ENCODE measurements around the gene ZBTB49.

DNA sequence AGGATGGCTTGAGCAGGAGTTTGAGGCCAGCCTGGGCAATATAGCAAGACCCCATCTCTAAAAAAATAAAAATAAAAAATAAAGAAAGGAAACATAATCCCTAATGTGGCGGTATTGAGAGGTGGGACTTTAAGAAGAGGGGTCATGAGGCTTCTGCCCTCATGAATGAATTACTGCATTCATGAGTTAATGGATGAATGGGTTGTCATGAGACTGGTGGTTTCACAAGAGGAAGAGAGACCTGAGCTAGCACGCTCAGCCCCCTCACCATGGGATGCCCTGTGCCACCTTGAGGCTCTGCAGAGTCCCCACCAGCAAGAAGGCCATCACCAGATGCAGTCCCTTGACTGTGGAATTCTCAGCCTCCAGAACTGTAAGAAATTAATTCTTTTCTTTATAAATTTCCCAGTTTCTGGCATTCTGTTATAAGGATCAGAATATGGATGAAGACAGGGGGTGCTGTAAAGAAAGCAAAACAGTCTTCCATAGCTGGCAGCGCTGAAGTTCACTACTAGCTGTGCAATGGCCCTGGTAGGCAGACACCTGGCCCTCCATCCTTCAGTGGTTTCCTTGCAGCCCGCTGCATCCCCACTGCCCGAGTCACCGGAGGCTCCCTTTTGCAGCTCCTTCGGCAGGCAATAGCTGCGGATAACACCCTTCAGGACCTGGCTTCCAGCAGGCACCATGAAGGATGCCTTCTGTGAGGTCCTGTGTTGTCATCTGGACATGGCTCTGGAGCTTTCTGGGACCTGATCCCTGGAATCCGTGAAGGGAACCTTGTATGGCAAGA lies 52.0 kb downstream of the ZBTB49 start:
- TF ChIP-seq, protein P1, sequence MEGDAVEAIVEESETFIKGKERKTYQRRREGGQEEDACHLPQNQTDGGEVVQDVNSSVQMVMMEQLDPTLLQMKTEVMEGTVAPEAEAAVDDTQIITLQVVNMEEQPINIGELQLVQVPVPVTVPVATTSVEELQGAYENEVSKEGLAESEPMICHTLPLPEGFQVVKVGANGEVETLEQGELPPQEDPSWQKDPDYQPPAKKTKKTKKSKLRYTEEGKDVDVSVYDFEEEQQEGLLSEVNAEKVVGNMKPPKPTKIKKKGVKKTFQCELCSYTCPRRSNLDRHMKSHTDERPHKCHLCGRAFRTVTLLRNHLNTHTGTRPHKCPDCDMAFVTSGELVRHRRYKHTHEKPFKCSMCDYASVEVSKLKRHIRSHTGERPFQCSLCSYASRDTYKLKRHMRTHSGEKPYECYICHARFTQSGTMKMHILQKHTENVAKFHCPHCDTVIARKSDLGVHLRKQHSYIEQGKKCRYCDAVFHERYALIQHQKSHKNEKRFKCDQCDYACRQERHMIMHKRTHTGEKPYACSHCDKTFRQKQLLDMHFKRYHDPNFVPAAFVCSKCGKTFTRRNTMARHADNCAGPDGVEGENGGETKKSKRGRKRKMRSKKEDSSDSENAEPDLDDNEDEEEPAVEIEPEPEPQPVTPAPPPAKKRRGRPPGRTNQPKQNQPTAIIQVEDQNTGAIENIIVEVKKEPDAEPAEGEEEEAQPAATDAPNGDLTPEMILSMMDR (IDR thresholded peaks at IDR 0.05): no peak
- TF ChIP-seq ZFX (IDR thresholded peaks at IDR 0.05; ENCODE audit: borderline replicate concordance): no peak

Data from 22Rv1 (cell line).